ENCODE data around the gene OBP2B.
"Not testable (repeated sequence)": the region's sequence is repeated elsewhere in the genome, so short reads cannot be mapped to it uniquely, and the experiment has no call there.

The OBP2B gene

GRCh38 chr9:133223159-133223756, 14.2 kb upstream of the OBP2B start:
- not testable (repeated sequence) for DNase-seq (ENCODE audit: low read depth, low spot score)

GRCh38 chr9:133221994-133222393, 12.9 kb upstream of the OBP2B start:
- not testable (repeated sequence) for DNase-seq (ENCODE audit: low read depth, low spot score)

GRCh38 chr9:133221177-133221809, 12.2 kb upstream of the OBP2B start:
- DNase-seq (ENCODE audit: low read depth, low spot score) = no peak

DNA sequence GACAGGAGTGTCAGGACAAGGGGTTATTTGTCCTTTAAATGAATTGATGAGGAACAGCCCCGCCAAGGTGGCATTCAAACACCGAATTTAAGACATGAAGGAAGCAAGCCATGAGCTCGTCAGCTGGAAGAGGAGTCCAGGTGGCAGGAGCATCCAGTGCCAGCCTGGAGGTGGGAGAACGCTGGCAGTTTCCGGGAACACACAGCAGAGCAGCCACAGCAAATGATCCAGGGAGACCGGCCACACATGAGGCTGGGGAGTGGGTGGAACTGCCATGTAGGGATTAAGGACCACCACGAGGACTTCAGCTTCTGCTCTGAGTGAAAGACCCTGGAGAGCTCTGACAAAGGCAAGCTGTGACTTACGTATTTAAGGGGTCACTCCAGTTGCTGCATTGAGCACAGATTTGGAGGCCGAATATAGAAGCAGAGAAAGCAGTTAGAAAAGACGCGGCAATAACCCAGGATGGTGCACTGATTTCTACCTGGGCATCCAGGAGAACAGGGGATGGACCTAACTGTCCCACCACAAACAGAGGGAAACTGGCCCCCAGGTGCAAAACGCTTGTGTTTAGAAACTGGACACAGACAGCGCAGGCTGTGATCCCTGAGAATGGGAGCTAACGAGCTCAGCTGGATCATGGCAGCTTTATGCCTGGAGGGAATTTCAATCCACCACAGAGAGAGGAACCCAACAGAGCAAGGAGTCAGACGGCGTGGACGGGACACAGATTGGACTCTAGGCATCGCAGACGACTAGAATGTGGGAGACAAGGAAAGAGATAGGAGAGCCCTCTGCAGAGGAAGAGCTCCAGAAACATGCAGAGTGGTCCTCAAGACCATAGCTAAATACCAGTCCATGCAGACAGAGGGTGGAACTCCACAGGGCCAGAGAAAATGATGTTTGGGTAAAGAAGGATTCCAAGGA, 9.3 kb upstream of the OBP2B start:
- not testable (repeated sequence) for DNase-seq (ENCODE audit: low read depth, low spot score)

DNA sequence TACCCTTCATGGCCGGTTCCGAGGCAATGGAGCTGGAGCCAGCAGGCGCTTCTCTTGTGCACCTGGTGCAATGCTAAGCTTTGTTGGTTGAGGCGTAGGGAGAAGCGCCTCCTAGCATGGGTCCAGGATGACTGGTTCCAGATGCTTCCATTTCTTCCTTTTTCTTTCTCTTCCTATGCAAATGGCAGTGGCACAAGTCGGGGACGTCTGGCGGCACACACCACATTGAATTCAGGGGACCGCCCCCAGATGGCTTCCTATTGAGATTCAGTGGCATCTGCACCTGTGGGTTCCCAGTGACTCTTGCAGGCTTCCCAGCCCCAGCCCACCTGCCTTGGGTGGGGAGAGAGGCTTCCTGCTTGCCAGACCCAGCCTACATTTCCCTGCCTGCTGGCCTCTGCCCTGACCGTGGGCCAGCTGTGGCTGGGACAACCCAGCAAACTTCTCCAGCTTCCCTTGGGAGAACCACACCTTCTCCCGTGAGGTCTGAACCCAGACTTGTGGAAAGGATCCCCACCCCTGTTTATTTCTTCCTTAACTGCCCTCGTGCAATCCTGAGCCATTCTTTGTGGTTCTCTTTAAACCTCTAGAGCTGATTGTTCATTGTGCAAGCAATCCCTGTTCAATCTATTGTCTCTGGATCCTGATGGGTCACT, 8.4 kb upstream of the OBP2B start:
- not testable (repeated sequence) for DNase-seq (ENCODE audit: low read depth, low spot score)

DNA sequence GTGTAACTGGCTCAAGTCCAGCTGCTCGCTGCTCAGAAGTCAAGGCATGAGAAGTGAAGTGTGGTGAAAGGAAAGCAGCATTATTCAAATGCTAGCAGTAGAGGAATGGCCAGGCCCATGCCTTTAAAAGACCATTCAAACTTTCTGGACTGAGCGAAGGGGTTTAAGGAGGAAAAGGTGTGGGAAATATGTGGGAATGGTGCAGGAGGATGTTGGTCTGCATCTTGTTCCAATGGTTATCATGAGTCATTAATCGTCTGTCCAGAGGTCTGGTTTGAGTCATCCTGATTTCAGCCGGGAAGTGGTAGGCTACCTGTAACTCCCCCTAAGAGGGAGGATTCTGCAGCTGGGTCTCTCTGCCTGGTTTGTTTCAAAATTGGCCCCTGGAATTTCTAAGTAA, 5.2 kb upstream of the OBP2B start:
- DNase-seq (ENCODE audit: low read depth, low spot score) = not testable (repeated sequence)

GRCh38 chr9:133210609-133211008, 1.6 kb upstream of the OBP2B start:
- no peak for DNase-seq (ENCODE audit: low read depth, low spot score)

- DNase-seq (ENCODE audit: low read depth, low spot score) = no peak
These were observed 1.1 kb upstream of the OBP2B start for GRCh38 chr9:133210202-133210532.

DNA sequence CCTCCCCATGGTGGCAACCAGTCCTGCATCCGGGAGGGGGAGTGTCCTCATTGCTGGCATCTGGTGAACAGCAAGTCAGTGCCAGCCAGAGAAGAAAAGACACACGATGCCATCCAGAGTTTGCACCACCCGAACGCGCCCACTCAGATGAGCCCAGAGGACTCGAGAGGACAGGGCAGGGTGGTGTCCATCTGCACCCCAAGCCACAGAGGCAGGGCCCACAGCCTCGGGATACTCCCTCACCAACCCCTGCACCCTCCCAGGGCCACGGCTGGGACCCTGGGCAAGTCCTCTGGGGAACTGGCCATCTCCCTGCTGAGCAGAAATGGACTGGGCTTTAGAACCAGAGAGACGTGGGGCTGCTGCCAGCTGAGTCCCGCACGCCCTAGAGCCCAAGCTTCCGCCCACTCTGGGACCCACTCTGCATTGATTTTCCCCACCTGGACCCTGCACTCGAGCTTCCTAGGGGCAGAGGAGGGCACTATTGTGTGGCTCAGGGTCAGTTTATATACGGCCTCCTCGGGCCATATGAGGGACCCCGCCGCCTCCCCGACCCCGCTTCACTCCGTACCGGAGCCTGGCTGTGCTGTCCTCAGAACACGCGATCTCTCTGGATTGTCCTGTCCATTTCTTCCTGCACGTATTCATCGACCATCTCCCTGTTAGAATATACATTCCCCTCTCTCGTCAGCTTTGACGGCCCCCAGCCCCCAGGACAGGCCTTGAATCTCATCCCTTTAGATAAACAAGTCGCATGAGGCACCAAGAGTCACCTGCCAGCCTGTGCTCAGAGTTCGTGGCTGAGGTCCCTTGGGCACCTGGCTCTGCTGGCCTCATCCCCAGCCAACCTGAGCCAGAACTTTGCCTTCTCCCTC, 514 bp upstream of the OBP2B start:
- DNase-seq (ENCODE audit: low read depth, low spot score) = not testable (repeated sequence)

DNA sequence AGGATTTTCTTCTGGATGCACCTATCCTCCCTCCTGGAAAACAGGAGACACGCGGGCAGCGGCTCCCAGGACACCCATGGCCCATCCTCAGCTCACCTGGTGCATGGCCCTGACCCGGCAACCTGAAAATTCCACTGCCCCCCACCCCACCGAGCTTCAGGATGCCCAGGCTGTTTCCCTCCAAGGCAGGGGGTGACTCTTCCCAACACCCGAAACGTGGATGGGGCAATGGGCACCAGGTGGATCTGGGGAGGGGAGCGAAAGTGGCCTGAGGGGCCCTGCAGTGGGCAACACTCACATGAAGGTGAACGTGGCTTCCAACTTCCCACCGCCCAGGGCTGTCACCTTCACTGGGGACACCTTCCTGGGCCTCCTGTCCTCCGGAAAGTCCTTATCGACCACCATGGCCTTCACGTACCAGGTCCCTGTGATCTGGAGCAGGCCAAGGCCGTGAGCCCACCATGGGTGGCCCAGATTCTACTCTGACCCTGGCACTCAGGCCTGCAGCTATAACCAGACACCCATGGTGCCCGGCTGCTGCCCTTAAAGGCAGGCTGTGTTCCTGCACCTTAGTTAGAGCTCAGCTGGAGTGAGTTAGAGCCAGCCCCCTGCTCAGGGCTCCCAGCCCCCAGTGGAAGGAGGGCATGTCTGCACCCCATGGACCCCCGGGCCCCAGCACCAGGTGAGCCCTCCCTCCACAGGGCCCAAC, 725 bp downstream of the OBP2B start:
- DNase-seq (ENCODE audit: low read depth, low spot score) = not testable (repeated sequence)

- no peak for DNase-seq (ENCODE audit: low read depth, low spot score)
These were observed 1.4 kb downstream of the OBP2B start for GRCh38 chr9:133207540-133208170.

GRCh38 chr9:133207021-133207531, 2.0 kb downstream of the OBP2B start:
- no peak for DNase-seq (ENCODE audit: low read depth, low spot score)

DNA sequence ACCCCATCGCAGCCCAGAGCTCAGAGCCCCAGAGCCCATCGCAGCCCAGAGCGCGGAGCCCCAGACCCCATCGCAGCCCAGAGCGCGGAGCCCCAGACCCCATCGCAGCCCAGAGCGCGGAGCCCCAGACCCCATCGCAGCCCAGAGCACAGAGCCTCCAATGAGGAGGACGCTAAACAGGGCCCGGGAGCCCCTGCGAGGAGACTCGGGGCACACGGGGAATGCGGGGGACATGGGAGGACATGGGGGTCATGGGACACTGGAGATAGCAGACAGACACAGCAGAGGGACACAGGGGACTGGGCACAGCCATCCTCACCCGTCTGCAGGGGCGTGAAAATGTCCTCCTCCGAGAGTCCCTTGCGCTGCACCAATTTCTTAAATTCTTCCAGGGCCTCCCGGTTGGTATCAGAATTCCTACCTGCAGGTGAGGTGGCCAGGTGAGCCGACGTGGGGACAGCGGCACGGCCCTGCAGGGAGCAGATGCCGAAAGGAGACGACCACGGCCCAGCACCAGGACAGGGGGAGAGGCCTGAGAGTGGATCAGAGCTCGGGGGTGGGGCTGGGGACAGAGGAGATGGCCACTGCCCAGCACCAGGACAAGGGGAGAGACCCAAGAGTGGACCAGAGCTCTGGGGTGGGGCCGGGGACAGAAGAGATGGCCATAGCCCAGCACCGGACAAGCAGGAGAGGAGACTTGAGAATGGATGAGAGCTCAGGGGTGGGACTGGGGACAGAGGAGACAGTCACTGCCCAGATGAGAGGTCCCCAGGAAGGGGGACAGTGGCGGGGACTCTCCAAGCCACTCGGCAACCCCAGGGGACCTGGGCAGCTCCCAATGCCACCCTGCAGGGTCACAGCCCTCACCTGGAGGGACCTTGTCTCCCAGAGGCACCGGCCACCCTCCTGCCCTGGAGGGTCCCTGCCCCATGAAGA, 2.8 kb downstream of the OBP2B start:
- no peak for DNase-seq (ENCODE audit: low read depth, low spot score)

DNA sequence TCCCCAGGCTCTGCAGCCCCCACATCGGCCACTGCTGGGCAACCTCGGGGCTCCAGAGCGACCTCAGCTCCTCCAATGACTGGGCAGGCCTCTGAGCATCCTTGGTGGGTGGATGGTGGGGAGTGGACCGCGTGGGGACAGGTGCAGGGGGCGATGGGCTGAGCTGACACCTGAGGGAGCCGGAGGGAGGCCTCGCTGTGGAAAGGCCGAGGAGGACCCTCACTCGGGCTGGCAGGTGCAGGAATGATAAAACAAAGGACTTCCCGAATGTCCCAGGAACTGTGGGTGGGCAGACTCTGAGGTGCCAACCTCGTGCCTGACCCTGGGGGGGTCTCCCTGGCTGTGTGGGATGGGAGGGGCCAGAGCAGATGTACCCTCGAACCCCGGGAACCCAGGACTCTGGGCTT, 3.6 kb downstream of the OBP2B start:
- DNase-seq (ENCODE audit: low read depth, low spot score) = not testable (repeated sequence)

DNA sequence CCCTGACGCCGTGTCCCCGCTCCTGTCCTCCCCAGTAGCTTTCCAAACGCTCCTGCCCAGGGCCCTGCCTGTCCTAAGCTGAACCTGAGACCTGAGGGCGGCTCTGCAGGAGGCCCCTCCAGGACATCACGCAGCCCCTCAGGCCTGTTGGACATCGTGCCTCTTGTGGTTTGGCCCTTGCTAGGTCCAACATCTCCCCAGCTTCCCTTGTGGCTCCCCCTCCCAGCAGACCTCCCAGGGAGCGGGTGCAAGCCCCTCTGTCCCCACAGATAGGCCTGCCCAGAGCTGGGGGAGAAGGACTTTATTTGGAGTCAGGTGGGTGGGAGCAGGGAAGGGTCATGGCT, 4.1 kb downstream of the OBP2B start:
- DNase-seq (ENCODE audit: low read depth, low spot score) = no peak

DNA sequence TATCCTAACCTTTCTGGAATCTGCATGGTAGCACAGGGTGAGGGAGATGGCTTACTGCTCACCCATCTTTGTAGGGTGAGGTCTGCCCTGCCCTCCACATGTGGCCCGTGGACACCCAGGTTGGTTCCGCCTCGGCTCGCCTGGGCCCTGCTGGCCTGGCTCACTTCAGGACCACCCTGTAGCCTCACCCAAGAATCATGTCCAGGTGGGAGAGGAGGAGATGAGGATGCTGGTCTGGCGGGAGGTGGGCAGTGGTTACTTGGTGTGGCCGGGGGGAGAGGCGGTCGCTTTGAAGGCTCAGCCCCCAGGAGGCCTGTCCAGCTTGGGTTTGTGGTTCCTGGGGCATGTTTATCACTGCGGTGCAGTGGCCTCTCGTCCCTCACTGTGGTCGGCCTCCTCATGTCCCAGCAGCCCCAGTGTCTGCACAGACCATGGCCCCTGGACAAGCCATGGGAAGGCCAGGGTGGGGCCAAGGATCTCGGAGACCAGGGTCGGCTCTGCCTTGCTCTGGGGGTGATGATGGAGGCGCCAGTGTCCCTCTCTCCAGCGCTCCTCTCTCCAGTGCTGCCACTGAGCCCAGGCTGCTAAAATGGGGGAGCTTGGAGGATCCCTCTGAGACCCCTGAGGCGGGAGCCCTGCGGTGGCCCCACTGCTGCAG, 4.6 kb downstream of the OBP2B start:
- DNase-seq (ENCODE audit: low read depth, low spot score) = no peak

GRCh38 chr9:133203506-133204075, 5.5 kb downstream of the OBP2B start:
- DNase-seq (ENCODE audit: low read depth, low spot score) = no peak

Measured in astrocyte of the hippocampus (primary cell).